NB4 (cell line): ENCODE data around the gene TMEM232.

Source experiments
- DNase-seq: peaks from one replicate; pipeline ENCODE4 v3.0.0; 2010; ENCODE audit warnings: low read depth
- H3K4me3 ChIP-seq: one replicate; pipeline ENCODE4 v1.5.1; 2011; ENCODE audit warnings: mild to moderate bottlenecking, low read depth, low read length, moderate library complexity
- CTCF ChIP-seq: IDR thresholded peaks from one replicate; pipeline ENCODE4 v1.5.1; 2012; ENCODE audit warnings: low read depth, low read length
- MAX ChIP-seq: IDR thresholded peaks from 2 replicates; pipeline ENCODE4 v1.6.1; 2011; ENCODE audit warnings: low read depth, low read length
- MYC ChIP-seq: IDR thresholded peaks from 2 replicates; pipeline ENCODE4 v1.6.1; 2011; ENCODE audit warnings: low read depth, low read length
- POLR2A ChIP-seq: IDR thresholded peaks from 2 replicates; pipeline ENCODE4 v1.6.1; 2011; ENCODE audit warnings: mild to moderate bottlenecking; ENCODE audit not compliant: insufficient read length; ENCODE audit errors: extremely low read depth

The TMEM232 gene

GRCh38 chr5:110376281-110376951, 350.1 kb downstream of the TMEM232 start:
- TF ChIP-seq MAX: no peak
- TF ChIP-seq POLR2A: no peak
- TF ChIP-seq CTCF: no peak
- TF ChIP-seq MYC: no peak
- no peak for DNase-seq
- H3K4me3 ChIP-seq: no peak overlapping the region

- TF ChIP-seq MYC (no peak), MAX (no peak), POLR2A (no peak), CTCF (no peak)
- peak; percentile 65 for DNase-seq
- no peak overlapping the region for H3K4me3 ChIP-seq
Measured at GRCh38 chr5:110371725-110372041, 354.8 kb downstream of the TMEM232 start.

GRCh38 chr5:110371011-110371724, 355.3 kb downstream of the TMEM232 start:
- H3K4me3 ChIP-seq: no peak overlapping the region
- TF ChIP-seq MAX (no peak), MYC (no peak)
- no peak for DNase-seq
